GM12891 (cell line): Measurements from ENCODE around the gene MIS12.
A peak's percentile ranks its signal among the peaks of the same experiment; 100 is the strongest.

ENCODE experiments used
- DNase-seq: peaks from one replicate; pipeline ENCODE4 v3.0.0; 2011; ENCODE audit warnings: low spot score; ENCODE audit not compliant: insufficient read length
- FAIRE-seq: peaks from 2 replicates; lab custom pipeline; 2011; peaks lifted over from hg19 to GRCh38; lab: Jason Lieb, UNC
- PAX5 ChIP-seq: IDR thresholded peaks from 2 replicates; pipeline ENCODE4 v1.6.1; 2011; ENCODE audit warnings: low read length, moderate library complexity, mild to moderate bottlenecking; ENCODE audit not compliant: insufficient read depth, severe bottlenecking
- POLR2A ChIP-seq: IDR thresholded peaks from 2 replicates; pipeline ENCODE4 v1.6.1; 2011; ENCODE audit warnings: low read depth, low read length, control low read depth
- POLR2AphosphoS5 ChIP-seq: IDR thresholded peaks from 2 replicates; pipeline ENCODE4 v1.6.1; 2011; ENCODE audit warnings: low read depth, low read length, control low read depth
- POU2F2 ChIP-seq: IDR thresholded peaks from 2 replicates; pipeline ENCODE4 v1.6.1; 2011; ENCODE audit warnings: low read depth, mild to moderate bottlenecking, control low read depth, low read length, moderate library complexity
- SPI1 ChIP-seq: IDR thresholded peaks from 2 replicates; pipeline ENCODE4 v1.6.1; 2011; ENCODE audit warnings: low read depth, low read length, control low read depth
- TAF1 ChIP-seq: IDR thresholded peaks from 2 replicates; pipeline ENCODE4 v1.6.1; 2011; ENCODE audit warnings: low read depth, low read length, control low read depth

The MIS12 gene

GRCh38 chr17:5492970-5493369 is 6.6 kb downstream of the MIS12 start:
- no peak for TF ChIP-seq POLR2A
- no peak for TF ChIP-seq POU2F2
- no peak for TF ChIP-seq POLR2AphosphoS5
- no peak for TF ChIP-seq PAX5
- no peak for TF ChIP-seq SPI1
- TF ChIP-seq TAF1, result no peak
- no peak for FAIRE-seq

GRCh38 chr17:5499476-5500231 is 13.3 kb downstream of the MIS12 start:
- DNase-seq (no peak), FAIRE-seq (no peak)
- TF ChIP-seq POLR2A, result no peak
- TF ChIP-seq POU2F2, result no peak
- no peak for TF ChIP-seq POLR2AphosphoS5

More at GRCh38 chr17:5492970-5493369, 6.6 kb downstream of the MIS12 start:
- DNase-seq, result no peak

- TF ChIP-seq POLR2A (no peak), POU2F2 (no peak), SPI1 (no peak), POLR2AphosphoS5 (no peak), PAX5 (no peak), TAF1 (no peak)
- FAIRE-seq (no peak), DNase-seq (no peak)
Observed at GRCh38 chr17:5500247-5500588, 13.9 kb downstream of the MIS12 start.

GRCh38 chr17:5500589-5501391 is 14.4 kb downstream of the MIS12 start:
- peak; percentile 85 for FAIRE-seq
- TF ChIP-seq TAF1, result no peak
- no peak for TF ChIP-seq SPI1
- no peak for TF ChIP-seq POLR2AphosphoS5
- TF ChIP-seq POLR2A, result no peak
- no peak for TF ChIP-seq POU2F2
- DNase-seq, result peak; percentile 94

GRCh38 chr17:5501685-5502084 is 15.3 kb downstream of the MIS12 start:
- DNase-seq, result no peak
- FAIRE-seq, result no peak
- TF ChIP-seq TAF1 (no peak), POU2F2 (no peak), POLR2AphosphoS5 (no peak), POLR2A (no peak), PAX5 (no peak), SPI1 (no peak)

- DNase-seq (no peak), FAIRE-seq (no peak)
- TF ChIP-seq TAF1 (no peak), POLR2AphosphoS5 (no peak), SPI1 (no peak), PAX5 (no peak), POLR2A (no peak), POU2F2 (no peak)
Observed at GRCh38 chr17:5502552-5502951, 16.2 kb downstream of the MIS12 start.

GRCh38 chr17:5506307-5506706 is 19.9 kb downstream of the MIS12 start:
- FAIRE-seq, result no peak
- TF ChIP-seq SPI1 (no peak), POU2F2 (no peak), POLR2AphosphoS5 (no peak), TAF1 (no peak), POLR2A (no peak), PAX5 (no peak)
- DNase-seq, result no peak

GRCh38 chr17:5508810-5509209 is 22.4 kb downstream of the MIS12 start:
- DNase-seq (no peak), FAIRE-seq (no peak)
- no peak for TF ChIP-seq POLR2AphosphoS5
- TF ChIP-seq POLR2A, result no peak
- TF ChIP-seq TAF1, result no peak
- no peak for TF ChIP-seq SPI1
- TF ChIP-seq PAX5, result no peak
- TF ChIP-seq POU2F2, result no peak

- FAIRE-seq (no peak), DNase-seq (no peak)
- no peak for TF ChIP-seq PAX5
- TF ChIP-seq POU2F2, result no peak
- no peak for TF ChIP-seq POLR2AphosphoS5
- TF ChIP-seq SPI1, result no peak
- no peak for TF ChIP-seq TAF1
- no peak for TF ChIP-seq POLR2A
Observed at GRCh38 chr17:5509482-5509881, 23.1 kb downstream of the MIS12 start.

- FAIRE-seq, result no peak
- TF ChIP-seq SPI1, result no peak
- no peak for TF ChIP-seq TAF1
- TF ChIP-seq PAX5, result no peak
- TF ChIP-seq POLR2A, result no peak
- no peak for TF ChIP-seq POU2F2
- TF ChIP-seq POLR2AphosphoS5, result no peak
Observed at GRCh38 chr17:5510771-5511170, 24.4 kb downstream of the MIS12 start.

More at GRCh38 chr17:5510771-5511170, 24.4 kb downstream of the MIS12 start:
- no peak for DNase-seq
